Upper lobe of left lung (tissue), 6 donors: ENCODE measurements around the gene RND1. TPM values are rescaled to one million over a fixed set of nuclear protein-coding genes. Genes with fewer than 3 reads are reported as not detected.

ENCODE experiments used
- ATAC-seq, 2 donors: fragments of 200-7000 bp; cut with Tn5 transposase; one replicate each; pipeline ENCODE4 v1.9.1; 2022; ENCODE audit warnings: mild to moderate bottlenecking in 2 of 2, moderate library complexity in 2 of 2; ENCODE audit not compliant: low FRiP score in 2 of 2
- DNase-seq, 2 donors: peaks; one replicate each; pipeline ENCODE4 v3.0.0-alpha.2; 2019 to 2020
- H3K27ac ChIP-seq, 4 donors: fragments of 200-600 bp; sonication (generic); one replicate each; pipeline ENCODE4 v1.5.1; 2016 to 2019
- H3K27me3 ChIP-seq, 4 donors: fragments of 200-600 bp; sonication (generic); one replicate each; pipeline ENCODE4 v1.5.1; 2017 to 2019
- H3K36me3 ChIP-seq, 4 donors: fragments of 200-600 bp; sonication (generic); one replicate each; pipeline ENCODE4 v1.5.1; 2016 to 2019
- H3K4me1 ChIP-seq, 4 donors: fragments of 200-600 bp; sonication (generic); one replicate each; pipeline ENCODE4 v1.5.1; 2018 to 2019
- H3K4me3 ChIP-seq, 4 donors: fragments of 200-600 bp; sonication (generic); one replicate each; pipeline ENCODE4 v1.5.1; 2017 to 2019; ENCODE audit warnings: mild to moderate bottlenecking in 2 of 4, moderate library complexity in 1 of 4
- H3K9me3 ChIP-seq, 4 donors: fragments of 200-600 bp; sonication (generic); one replicate each; pipeline ENCODE4 v1.5.1; 2018 to 2019
- EP300 ChIP-seq, 4 donors: sonication (generic); formaldehyde crosslinking; IDR thresholded peaks; one replicate each; pipeline ENCODE4 v1.5.1; 2017; ENCODE audit warnings: antibody characterized with exemption in 4 of 4, control low read depth in 2 of 4
- POLR2A ChIP-seq, 4 donors: fragments of 450-650 bp; IDR thresholded peaks; one replicate each; pipeline ENCODE4 v1.5.1; 2016 to 2017; ENCODE audit warnings: antibody characterized with exemption in 4 of 4, mild to moderate bottlenecking in 2 of 4
- POLR2AphosphoS5 ChIP-seq, 2 donors: sonication (generic); formaldehyde crosslinking; IDR thresholded peaks; one replicate each; pipeline ENCODE4 v1.5.1; 2017; ENCODE audit warnings: antibody characterized with exemption in 2 of 2
- WGBS, 2 donors: methylation state at CpG; one replicate each; pipeline ENCODE4 v1.1.5; 2017 to 2018; 5-methylcytosine and 5-hydroxymethylcytosine counted together
- total RNA-seq, 6 donors: library from RNA; depleted of rRNA in 4 of 6; stranded (reverse); fragments of >200 nt in 4 of 6; gene quantifications; one replicate each; pipeline versions ENCODE4 v1.1.0 to v1.2.1, GENCODE V29; 2016 to 2021
- TF ChIP-seq, protein P1 (sequence below), 6 experiments: fragments of 450-650 bp in 4 of 6; fragments of 200-600 bp in 2 of 6; sonication (generic) in 2 of 6; IDR thresholded peaks; one replicate each; pipeline ENCODE4 v1.5.1; 2016 to 2019; ENCODE audit warnings: antibody characterized with exemption in 6 of 6
- donor health status: DM: no; HTN: no; CAD: no; lungs with moderate emphysema.
- donor health status: DM: no; HTN: yes; CAD: no; lungs with severe emphysema.

The RND1 gene
- total RNA-seq, 6 donors from 2014 or later = 7.2 to 23.0 (median 14.2) TPM

DNA sequence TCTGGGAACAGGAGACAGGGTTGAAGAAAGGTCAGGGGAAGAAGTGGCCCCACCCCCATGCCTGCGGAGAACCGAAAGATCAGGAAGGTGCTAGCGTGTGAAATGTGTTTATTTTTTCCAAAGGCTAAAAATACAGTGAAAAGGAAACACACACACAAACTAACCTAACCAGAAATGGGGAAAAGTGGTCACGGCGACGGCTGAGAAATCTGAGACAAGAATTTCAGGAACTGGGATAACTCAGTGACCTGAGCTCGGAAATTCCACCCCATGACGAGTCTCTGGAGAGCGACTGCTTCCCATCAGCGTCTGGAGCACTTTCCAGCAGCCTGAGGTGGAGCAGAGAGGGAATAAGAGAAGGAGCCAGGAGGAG is 16.6 kb upstream of the RND1 start:
- no peaks in the 10 kb centered on the region for H3K9me3 ChIP-seq
- no peaks in the 10 kb centered on the region for H3K36me3 ChIP-seq
- DNase-seq (peak in 1 of 2 donors; percentile 71), ATAC-seq (no peak)
- TF ChIP-seq POLR2AphosphoS5 (IDR thresholded peaks at IDR 0.05) (peak in 1 of 2 donors; percentile 64), EP300 (IDR thresholded peaks at IDR 0.05) (peak in 3 of 4 donors; percentile 24 to 92 (median 33))
- TF ChIP-seq, protein P1, sequence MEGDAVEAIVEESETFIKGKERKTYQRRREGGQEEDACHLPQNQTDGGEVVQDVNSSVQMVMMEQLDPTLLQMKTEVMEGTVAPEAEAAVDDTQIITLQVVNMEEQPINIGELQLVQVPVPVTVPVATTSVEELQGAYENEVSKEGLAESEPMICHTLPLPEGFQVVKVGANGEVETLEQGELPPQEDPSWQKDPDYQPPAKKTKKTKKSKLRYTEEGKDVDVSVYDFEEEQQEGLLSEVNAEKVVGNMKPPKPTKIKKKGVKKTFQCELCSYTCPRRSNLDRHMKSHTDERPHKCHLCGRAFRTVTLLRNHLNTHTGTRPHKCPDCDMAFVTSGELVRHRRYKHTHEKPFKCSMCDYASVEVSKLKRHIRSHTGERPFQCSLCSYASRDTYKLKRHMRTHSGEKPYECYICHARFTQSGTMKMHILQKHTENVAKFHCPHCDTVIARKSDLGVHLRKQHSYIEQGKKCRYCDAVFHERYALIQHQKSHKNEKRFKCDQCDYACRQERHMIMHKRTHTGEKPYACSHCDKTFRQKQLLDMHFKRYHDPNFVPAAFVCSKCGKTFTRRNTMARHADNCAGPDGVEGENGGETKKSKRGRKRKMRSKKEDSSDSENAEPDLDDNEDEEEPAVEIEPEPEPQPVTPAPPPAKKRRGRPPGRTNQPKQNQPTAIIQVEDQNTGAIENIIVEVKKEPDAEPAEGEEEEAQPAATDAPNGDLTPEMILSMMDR (IDR thresholded peaks at IDR 0.05) = no peak
- H3K4me3 ChIP-seq = peak overlapping the region in 3 of 4 donors; percentile 8 to 27 (median 23)
- H3K27me3 ChIP-seq = no peaks in the 10 kb centered on the region
- WGBS, 2 donors = 2 to 5% methylated on average over 10 of the region's 10 CpGs
- H3K27ac ChIP-seq = peak overlapping the region; percentile 7 to 68 (median 47)
- H3K4me1 ChIP-seq = peaks cover 12 to 29% (median 22%) of the 10 kb centered on the region in 4 donors

DNA sequence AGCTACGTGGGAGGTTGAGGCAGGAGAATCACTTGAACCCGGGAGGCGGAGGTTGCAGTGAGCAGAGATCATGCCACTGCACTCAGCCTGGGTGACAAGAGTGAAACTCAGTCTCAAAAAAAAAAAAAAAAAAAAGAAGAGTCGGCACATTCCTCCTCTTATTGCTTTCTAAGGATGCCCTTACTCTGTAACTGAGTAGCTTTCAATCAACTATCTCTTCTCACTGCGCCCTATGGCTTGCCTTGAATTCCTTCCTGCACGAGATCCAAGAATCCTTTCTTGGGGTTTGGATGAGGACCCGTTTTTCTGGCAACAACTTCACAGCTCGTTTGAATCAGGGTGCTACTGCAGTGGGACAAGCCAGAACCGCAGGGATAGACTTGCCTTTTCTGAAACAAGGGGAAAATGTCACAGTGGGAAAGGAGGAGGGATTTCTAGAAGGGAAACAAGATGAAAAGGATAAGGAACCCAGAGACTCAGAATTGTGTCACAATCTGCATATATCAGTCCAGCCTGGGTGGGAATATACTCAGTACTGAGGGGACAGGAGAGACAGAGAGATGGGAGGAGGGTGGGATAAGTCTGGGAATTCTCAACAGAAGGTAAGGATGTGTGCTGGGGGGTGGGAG is 16.1 kb upstream of the RND1 start:
- WGBS, 2 donors = 25 to 33% methylated on average over 9 of the region's 9 CpGs
- Histone ChIP-seq H3K9me3 (no peaks in the 10 kb centered on the region), H3K4me3 (peak overlapping the region in 3 of 4 donors; percentile 8 to 27 (median 23)), H3K27ac (peak overlapping the region; percentile 7 to 68 (median 47)), H3K4me1 (peaks cover 12 to 29% (median 22%) of the 10 kb centered on the region in 4 donors), H3K27me3 (no peaks in the 10 kb centered on the region), H3K36me3 (no peaks in the 10 kb centered on the region)
- TF ChIP-seq POLR2A (IDR thresholded peaks at IDR 0.05) (no peak), EP300 (IDR thresholded peaks at IDR 0.05) (no peak), POLR2AphosphoS5 (IDR thresholded peaks at IDR 0.05) (no peak)
- TF ChIP-seq, protein P1 (IDR thresholded peaks at IDR 0.05) = no peak
- peak in 1 of 2 donors; percentile 6 for ATAC-seq
- no peak for DNase-seq

DNA sequence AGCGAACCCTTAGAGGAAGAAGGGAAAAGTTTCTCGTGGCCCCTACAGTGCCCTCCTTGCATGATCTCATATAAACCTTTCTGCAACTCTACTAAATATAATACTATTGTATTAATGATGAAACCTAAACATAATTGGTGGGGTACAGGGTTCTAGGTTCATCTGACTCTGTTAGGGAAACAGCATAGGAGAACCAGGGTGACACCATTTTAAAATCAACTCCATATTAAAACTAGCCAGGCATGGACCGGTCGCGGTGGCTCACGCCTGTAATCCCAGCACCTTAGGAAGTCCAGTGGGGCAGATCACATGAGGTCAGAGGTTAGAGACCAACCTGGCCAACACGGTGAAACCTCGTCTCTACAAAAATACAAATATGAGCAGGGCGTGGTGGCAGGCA is 15.0 kb upstream of the RND1 start:
- ATAC-seq (no peak), DNase-seq (no peak)
- TF ChIP-seq EP300 (IDR thresholded peaks at IDR 0.05) = no peak
- TF ChIP-seq POLR2AphosphoS5 (IDR thresholded peaks at IDR 0.05) = no peak
- TF ChIP-seq POLR2A (IDR thresholded peaks at IDR 0.05) = no peak
- TF ChIP-seq, protein P1 (IDR thresholded peaks at IDR 0.05) = no peak
- H3K36me3 ChIP-seq = no peaks in the 10 kb centered on the region
- H3K27ac ChIP-seq = no peak overlapping the region
- no peaks in the 10 kb centered on the region for H3K27me3 ChIP-seq
- no peaks in the 10 kb centered on the region for H3K9me3 ChIP-seq
- H3K4me1 ChIP-seq = peaks cover 12 to 29% (median 22%) of the 10 kb centered on the region in 4 donors
- no peak overlapping the region for H3K4me3 ChIP-seq
- WGBS, 2 donors = 82 to 84% methylated on average over 9 of the region's 9 CpGs

DNA sequence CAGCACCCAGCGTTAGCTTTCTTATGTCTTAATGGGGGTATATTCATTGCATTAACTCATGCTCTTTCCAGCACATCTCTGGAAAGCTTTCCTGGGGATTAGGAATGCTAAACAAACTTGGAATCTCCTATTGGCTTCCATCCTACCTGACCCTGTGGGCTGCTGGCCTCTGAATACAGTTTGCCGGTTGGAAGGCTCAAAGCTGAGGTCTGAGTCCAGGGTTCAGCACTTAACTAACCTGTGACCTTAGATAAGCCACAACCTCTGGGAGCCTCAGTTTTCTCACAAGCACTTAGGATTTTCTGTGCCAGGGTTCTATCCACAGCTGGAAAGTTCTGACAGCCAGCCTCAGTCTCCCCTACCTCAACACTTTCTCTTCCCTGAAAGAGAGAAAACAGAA is 12.9 kb upstream of the RND1 start:
- TF ChIP-seq, protein P1 (IDR thresholded peaks at IDR 0.05) = no peak
- TF ChIP-seq EP300 (IDR thresholded peaks at IDR 0.05) (no peak), POLR2A (IDR thresholded peaks at IDR 0.05) (no peak), POLR2AphosphoS5 (IDR thresholded peaks at IDR 0.05) (no peak)
- DNase-seq (no peak), ATAC-seq (no peak)
- Histone ChIP-seq H3K9me3 (no peaks in the 10 kb centered on the region), H3K36me3 (no peaks in the 10 kb centered on the region), H3K27me3 (no peaks in the 10 kb centered on the region), H3K4me3 (no peak overlapping the region), H3K27ac (no peak overlapping the region), H3K4me1 (peaks cover 12 to 22% (median 19%) of the 10 kb centered on the region in 4 donors)
- WGBS, 2 donors = 79 to 92% methylated on average over 2 of the region's 2 CpGs
